Duodenal mucosa (tissue), 2 donors: Measurements from ENCODE around the gene FCN1.

Experiments used
- H3K27ac ChIP-seq: one replicate; pipeline ENCODE4 v1.7.0; 2013; ENCODE audit warnings: low read depth, low read length
- H3K27me3 ChIP-seq, 2 donors: one replicate each; pipeline ENCODE4 v1.7.0; 2013; ENCODE audit warnings: low read length in 2 of 2, control low read depth in 1 of 2; ENCODE audit not compliant: insufficient read depth in 2 of 2, control insufficient read depth in 1 of 2
- H3K36me3 ChIP-seq, 2 donors: one replicate each; pipeline ENCODE4 v1.7.0; 2013; ENCODE audit warnings: low read length in 2 of 2, control low read depth in 1 of 2; ENCODE audit not compliant: insufficient read depth in 2 of 2, control insufficient read depth in 1 of 2
- H3K4me1 ChIP-seq, 2 donors: one replicate each; pipeline ENCODE4 v1.7.0; 2013; ENCODE audit warnings: low read length in 2 of 2, control low read depth in 1 of 2; ENCODE audit not compliant: insufficient read depth in 2 of 2, control insufficient read depth in 1 of 2
- H3K4me3 ChIP-seq, 2 donors: one replicate each; pipeline ENCODE4 v1.7.0; 2013; ENCODE audit warnings: low read length in 2 of 2, low read depth in 1 of 2
- H3K9ac ChIP-seq, 2 donors: one replicate each; pipeline ENCODE4 v1.7.0; 2013; ENCODE audit warnings: low read length in 2 of 2, low read depth in 1 of 2
- H3K9me3 ChIP-seq, 2 donors: one replicate each; pipeline ENCODE4 v1.7.0; 2013; ENCODE audit warnings: low read length in 2 of 2, control low read depth in 1 of 2; ENCODE audit not compliant: control insufficient read depth in 1 of 2

The FCN1 gene

DNA sequence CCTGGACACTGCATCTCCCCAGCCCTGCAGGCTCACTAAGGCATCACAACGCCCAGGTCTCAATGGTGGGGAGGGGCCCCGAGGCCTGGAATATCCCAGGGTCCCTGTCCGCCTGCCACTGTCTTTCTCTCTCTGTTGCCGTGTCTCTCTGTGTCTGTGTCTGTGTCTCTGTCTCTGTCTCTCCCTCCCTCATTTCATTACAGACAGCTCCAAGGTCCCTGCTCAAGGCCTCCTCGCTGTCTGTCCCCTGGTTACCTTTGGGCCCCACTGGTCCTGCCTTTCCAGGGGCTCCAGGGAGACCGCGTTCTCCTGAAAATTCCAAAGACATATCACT is 3.2 kb downstream of the FCN1 start:
- no peak overlapping the region for H3K27ac ChIP-seq
- H3K4me3 ChIP-seq: no peak overlapping the region
- H3K9ac ChIP-seq: no peak overlapping the region
- H3K4me1 ChIP-seq: no peaks in the 10 kb centered on the region
- peaks cover 0 to 4% of the 10 kb centered on the region in 2 donors for H3K9me3 ChIP-seq
- H3K36me3 ChIP-seq: no peaks in the 10 kb centered on the region
- peaks cover 0 to 7% of the 10 kb centered on the region in 2 donors for H3K27me3 ChIP-seq

DNA sequence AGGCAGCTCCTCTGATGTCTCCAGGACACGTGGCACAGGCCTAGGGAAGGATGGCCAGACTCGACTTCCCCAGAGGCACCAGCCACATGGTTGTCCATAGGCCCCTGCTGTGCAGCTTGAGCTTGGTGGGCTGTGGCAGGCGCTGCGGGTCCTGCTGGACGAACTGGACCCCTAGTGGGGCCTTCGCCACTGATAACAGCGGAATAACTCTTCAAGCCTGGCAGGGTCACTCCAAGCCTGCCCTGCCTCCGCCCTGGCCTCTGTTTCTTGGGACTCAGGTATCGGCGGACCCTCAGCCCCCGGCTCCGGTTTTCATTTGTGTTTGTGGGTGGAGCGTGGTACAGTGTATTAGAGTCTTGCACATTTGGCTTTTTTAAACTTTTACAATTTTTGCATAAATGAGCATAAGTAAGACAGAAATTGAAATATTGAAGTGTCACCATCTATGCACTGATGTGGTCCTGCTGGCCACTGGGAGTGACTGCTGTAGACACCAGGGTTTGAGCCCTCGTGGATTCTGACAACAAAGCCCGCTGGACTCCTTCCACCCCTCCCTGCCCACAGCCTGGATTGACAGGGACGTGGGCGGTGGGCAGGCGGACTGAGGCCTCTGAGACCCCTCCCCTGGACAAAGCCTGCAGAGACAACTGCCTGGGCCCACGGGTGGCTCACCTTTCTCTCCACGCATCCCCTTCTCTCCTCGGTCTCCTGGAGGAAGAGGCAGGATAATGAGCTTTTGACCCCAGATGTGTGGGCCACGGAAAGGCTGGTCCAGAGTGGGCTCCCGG is 3.8 kb downstream of the FCN1 start:
- H3K9me3 ChIP-seq: no peaks in the 10 kb centered on the region
- no peaks in the 10 kb centered on the region for H3K36me3 ChIP-seq
- H3K4me1 ChIP-seq: no peaks in the 10 kb centered on the region
- peaks cover 0 to 7% of the 10 kb centered on the region in 2 donors for H3K27me3 ChIP-seq
- H3K4me3 ChIP-seq: no peak overlapping the region
- no peak overlapping the region for H3K27ac ChIP-seq
- no peak overlapping the region for H3K9ac ChIP-seq

DNA sequence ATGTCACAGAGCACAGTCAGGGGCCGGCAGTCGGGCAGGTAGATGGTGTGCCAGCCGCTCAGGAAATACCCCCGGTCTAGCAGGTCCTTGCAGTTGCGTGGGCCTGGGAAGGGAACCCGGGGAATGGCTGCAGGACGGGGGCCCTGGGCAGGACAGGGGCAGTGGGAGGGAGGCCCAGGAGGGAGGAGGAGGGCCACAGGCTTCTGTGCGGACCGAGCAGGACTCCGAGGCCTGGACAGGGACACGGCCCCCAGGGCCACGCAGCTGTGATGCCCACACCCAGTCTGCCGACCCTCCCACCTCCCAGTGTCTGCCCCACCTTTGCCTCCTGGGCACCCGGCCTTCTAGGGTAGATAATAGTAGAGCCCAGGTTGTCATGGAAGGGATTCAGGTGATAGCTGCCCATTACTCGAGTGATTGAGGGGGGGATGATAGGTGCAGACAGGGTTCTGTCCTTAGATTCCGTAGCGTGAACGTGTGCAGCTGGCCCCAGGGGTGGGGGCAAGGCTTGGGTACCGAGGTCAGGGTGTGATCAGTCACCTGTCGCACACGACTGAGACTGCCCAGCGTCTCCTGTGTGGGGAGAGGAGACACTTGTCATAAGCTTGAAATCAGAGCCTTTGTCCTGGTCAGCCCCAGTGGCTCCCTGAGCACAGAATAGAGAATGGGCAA is 4.5 kb downstream of the FCN1 start:
- peaks cover 0 to 7% of the 10 kb centered on the region in 2 donors for H3K27me3 ChIP-seq
- no peaks in the 10 kb centered on the region for H3K4me1 ChIP-seq

DNA sequence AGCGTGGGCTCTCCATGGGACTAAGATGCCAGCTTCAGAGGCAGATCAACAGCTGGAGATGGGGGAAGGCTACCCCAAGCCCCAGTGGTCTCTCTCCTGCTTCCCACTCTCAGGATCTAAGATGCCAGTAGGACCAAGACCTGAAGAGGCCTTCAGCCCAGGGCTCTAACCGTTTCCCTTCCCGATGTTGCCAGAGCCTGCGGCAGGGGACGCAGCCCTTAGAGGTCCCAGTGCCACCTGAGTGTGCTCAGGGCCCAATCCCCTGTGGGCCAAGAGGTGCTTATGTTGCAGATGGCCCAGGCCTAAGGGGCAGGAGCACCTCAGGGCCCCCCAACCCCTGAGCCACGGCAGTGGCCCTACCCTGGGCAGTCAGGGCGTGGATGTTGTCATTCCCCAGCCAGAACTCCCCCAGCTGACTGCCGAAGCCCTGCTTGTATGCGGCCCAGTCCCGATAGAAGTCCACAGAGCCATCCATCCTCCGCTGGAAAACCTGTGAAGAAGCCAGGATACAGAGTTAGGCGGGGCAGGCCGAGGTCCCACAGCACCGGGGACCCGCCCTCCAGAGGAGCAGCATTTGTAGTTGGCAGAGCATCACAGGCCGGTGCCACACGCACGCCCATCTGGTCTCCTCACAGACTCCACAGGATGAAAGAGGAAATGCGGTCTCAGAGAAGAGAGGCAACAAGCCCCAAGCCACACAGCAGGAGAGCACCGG is 5.4 kb downstream of the FCN1 start:
- Histone ChIP-seq H3K27me3 (peaks cover 0 to 2% of the 10 kb centered on the region in 2 donors), H3K36me3 (no peaks in the 10 kb centered on the region), H3K9me3 (no peaks in the 10 kb centered on the region), H3K9ac (no peak overlapping the region), H3K4me1 (no peaks in the 10 kb centered on the region), H3K4me3 (no peak overlapping the region), H3K27ac (no peak overlapping the region)

More for the DNA sequence above, 4.5 kb downstream of the FCN1 start:
- Histone ChIP-seq H3K36me3 (no peaks in the 10 kb centered on the region), H3K9me3 (no peaks in the 10 kb centered on the region), H3K4me3 (no peak overlapping the region), H3K27ac (no peak overlapping the region), H3K9ac (no peak overlapping the region)

DNA sequence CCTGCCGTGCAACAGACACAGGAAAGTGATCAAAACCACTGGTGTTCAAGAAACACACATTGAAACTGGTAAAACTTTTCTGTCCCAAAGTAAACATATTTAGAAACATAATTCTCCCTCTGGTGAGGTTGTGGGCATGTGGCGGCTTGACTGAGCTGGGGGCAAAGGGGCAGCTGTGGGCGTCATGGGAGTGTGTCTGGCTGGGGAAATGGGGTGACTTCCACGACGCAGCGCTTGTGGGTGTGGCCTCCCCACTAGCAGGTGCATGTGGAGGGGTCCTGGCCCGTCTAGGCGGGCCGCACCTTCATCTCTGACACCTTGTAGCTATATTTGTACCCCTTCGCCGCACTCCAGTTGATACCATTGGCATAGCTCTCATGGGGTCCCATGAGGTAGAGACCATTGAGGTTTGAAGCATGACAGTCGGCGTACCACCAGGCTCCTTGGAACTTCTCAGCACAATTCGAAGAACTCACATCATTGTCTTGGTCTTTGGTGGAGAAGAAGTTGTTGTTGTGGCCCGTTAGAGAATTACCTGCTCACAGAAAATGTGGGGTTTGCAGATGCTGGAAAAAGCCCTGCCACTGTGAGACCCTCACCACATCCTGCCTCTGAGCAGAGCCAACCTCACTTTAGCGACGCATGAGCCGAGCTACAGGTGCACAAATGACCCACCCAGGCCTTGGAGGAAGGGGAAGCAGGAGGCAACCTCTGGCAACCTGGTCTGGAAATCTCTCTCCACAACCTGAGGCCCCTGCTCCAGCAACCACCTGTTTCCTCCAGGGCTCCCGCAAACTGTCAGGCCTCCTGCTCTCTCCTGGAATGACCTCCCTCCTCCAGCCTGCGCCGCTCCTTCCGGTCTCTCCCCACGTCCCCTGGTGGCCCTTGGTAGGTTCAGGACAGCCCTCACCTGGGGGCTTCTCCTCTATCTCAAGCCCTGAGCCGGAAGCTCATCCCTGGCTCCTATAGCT is 7.9 kb downstream of the FCN1 start:
- Histone ChIP-seq H3K4me1 (no peaks in the 10 kb centered on the region), H3K36me3 (no peaks in the 10 kb centered on the region), H3K9me3 (no peaks in the 10 kb centered on the region), H3K4me3 (no peak overlapping the region), H3K27me3 (no peaks in the 10 kb centered on the region), H3K9ac (no peak overlapping the region), H3K27ac (no peak overlapping the region)

DNA sequence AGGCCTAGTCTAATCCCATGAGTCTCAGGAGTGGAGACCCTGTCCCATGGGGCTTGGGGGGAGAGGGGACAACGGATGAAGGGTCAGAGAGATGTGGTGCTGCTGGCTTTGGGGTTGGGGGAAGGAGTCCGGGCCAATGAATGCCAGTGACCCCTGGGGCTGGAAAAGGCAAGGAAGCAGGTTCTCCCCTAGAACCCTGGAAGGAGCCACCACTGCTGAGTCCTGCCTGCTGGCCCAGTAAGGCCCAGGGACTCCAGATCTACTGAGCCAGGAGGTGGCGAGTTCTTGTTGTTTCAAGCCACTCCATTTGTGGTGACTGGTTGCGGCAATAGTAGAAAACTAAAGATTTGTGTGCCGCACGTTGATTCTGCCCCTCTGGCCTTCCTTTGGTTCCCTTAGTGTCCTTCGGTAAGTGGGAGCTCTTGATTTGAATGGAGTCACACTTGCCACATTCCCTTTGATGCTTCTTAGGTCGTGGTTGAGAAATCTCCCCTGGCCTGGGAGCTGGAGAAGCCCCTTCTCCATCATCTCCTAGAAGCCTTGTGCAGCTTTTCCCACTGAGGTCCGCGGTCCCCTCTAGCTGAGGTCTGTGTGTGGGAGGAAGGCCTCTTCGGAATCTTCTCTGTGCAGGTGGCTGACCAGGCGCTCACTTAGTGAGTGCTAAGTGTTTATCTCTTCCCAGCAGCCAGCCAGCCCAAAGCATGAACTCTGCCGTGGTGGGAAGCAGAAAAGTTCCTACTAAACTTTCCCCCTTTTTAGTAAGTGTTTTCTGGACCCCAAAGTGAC is 9.0 kb downstream of the FCN1 start:
- Histone ChIP-seq H3K4me3 (no peak overlapping the region), H3K27me3 (no peaks in the 10 kb centered on the region), H3K9me3 (no peaks in the 10 kb centered on the region), H3K9ac (no peak overlapping the region), H3K4me1 (no peaks in the 10 kb centered on the region), H3K27ac (no peak overlapping the region), H3K36me3 (no peaks in the 10 kb centered on the region)

DNA sequence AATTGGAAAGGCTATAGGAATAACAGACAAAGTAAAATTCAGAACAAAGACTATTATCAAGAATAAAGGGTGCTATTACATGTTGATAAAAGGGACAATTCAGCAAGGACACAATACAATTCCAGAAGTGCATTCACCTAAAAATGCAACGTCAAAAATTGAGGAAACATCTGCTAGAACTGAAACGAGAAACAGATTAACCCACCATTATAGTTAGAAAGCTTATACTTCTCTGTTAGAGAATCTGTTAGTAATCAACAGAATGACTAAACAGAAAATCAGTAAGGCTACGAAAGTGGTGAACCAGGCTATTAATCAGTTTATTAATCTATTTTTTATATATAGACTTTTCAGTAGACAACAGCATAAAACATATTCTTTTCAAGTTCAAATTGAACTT is 14.8 kb downstream of the FCN1 start:
- H3K27me3 ChIP-seq: no peaks in the 10 kb centered on the region
- H3K9ac ChIP-seq: no peak overlapping the region
- no peaks in the 10 kb centered on the region for H3K4me1 ChIP-seq

DNA sequence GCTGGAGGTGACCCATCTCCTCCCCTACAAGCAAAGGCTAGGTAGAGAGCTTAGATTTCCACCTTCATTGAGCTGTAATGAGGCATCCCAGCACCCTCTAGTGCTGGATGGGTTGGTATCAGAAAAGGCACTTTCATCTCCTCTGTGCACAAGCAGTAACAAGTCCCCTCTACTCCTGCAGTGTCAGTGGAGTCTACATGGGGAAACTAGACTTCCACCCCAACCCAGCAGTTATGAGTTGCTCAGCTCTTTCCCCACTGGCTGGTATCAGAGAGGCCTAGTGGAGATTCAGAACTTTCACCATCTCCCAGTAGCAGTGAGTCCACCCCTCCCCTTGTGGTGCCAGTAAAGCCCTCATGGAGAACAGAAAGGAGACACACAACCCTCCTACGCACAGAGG is 17.9 kb downstream of the FCN1 start:
- Histone ChIP-seq H3K27ac (no peak overlapping the region), H3K36me3 (no peaks in the 10 kb centered on the region), H3K9me3 (peaks cover 0 to 3% of the 10 kb centered on the region in 2 donors), H3K27me3 (no peaks in the 10 kb centered on the region), H3K9ac (no peak overlapping the region), H3K4me1 (no peaks in the 10 kb centered on the region), H3K4me3 (no peak overlapping the region)

More for the DNA sequence above, 14.8 kb downstream of the FCN1 start:
- Histone ChIP-seq H3K9me3 (no peaks in the 10 kb centered on the region), H3K27ac (no peak overlapping the region), H3K36me3 (no peaks in the 10 kb centered on the region), H3K4me3 (no peak overlapping the region)

DNA sequence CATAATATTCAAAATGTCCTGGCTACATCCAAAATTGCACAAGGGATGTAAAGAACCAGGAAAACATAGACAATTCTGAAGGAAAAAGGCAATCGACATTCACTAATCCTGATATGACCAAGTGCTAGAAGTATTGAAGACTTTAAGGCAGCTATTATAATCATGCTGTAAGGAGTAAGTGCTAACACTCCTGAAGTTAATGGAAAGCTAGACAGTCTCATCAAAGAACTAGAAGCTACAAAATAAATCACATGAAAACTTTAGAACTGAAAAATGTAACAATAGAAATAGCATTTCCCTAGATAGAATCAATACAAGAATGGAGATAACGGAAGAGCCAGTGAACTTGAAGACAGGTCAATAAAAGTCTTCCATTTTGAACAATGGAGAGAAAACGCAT is 18.5 kb downstream of the FCN1 start:
- Histone ChIP-seq H3K9ac (no peak overlapping the region), H3K9me3 (peaks cover 0 to 6% of the 10 kb centered on the region in 2 donors), H3K4me1 (no peaks in the 10 kb centered on the region), H3K36me3 (no peaks in the 10 kb centered on the region), H3K27ac (no peak overlapping the region), H3K4me3 (no peak overlapping the region), H3K27me3 (no peaks in the 10 kb centered on the region)
